Heart right ventricle (tissue), 16 donors: ENCODE data around the gene DEFB114. TPM values are rescaled to one million over a fixed set of nuclear protein-coding genes. Genes with fewer than 3 reads are reported as not detected.

ENCODE experiments used
- ATAC-seq, 8 donors: fragments of 200-7000 bp; cut with Tn5 transposase; one replicate each; pipeline ENCODE4 v1.9.1; 2020; ENCODE audit warnings: mild to moderate bottlenecking in 8 of 8, moderate library complexity in 8 of 8, moderate number of reproducible peaks in 1 of 8
- DNase-seq, 2 donors: peaks; one replicate each; pipeline ENCODE4 v3.0.0-alpha.2; 2020
- H3K27ac ChIP-seq, 10 donors: fragments of 200-600 bp; sonication (generic) in 2 of 10; one replicate each; pipeline versions ENCODE4 v1.5.0 to v1.8.0; 2020 to 2022; ENCODE audit warnings: mild to moderate bottlenecking in 3 of 10
- H3K27me3 ChIP-seq, 7 donors: fragments of 200-600 bp; one replicate each; pipeline ENCODE4 v1.8.0; 2021 to 2022; ENCODE audit warnings: mild to moderate bottlenecking in 2 of 7
- H3K36me3 ChIP-seq, 9 donors: fragments of 200-600 bp; sonication (generic) in 1 of 9; one replicate each; pipeline versions ENCODE4 v1.5.0 to v1.8.0; 2020 to 2022; ENCODE audit warnings: mild to moderate bottlenecking in 2 of 9
- H3K4me1 ChIP-seq, 9 donors: fragments of 200-600 bp; sonication (generic) in 1 of 9; one replicate each; pipeline versions ENCODE4 v1.5.0 to v1.8.0; 2020 to 2022; ENCODE audit warnings: mild to moderate bottlenecking in 4 of 9
- H3K4me3 ChIP-seq, 10 donors: fragments of 200-600 bp; sonication (generic) in 2 of 10; one replicate each; pipeline versions ENCODE4 v1.5.0 to v1.8.0; 2020 to 2022; ENCODE audit warnings: mild to moderate bottlenecking in 7 of 10, moderate library complexity in 2 of 10
- H3K9me3 ChIP-seq, 11 donors: fragments of 200-600 bp in 10 of 11; sonication (generic) in 2 of 11; one replicate each; pipeline versions ENCODE4 v1.5.0 to v1.8.0; 2013 to 2022; ENCODE audit warnings: mild to moderate bottlenecking in 2 of 11, control low read depth in 1 of 11, moderate library complexity in 1 of 11
- WGBS, 2 donors: extraction: QIAGEN DNeasy Blood & Tissue Kit; methylation state at CpG; one replicate each; pipeline ENCODE4 v1.1.7; 2013; ENCODE audit warnings: inconsistent platforms in 1 of 2; 5-methylcytosine and 5-hydroxymethylcytosine counted together
- intact Hi-C, 10 donors: fragments of 100-400 bp; cut with DNase I; formaldehyde crosslinking; loops; one replicate each; pipeline versions ENCODE4 v1.11.1 to v1.14.2; 2022
- polyA plus RNA-seq, 2 donors: library from polyadenylated mRNA; stranded (reverse); fragments of 200-250 nt; gene quantifications; one replicate each; pipeline ENCODE4 v1.2.3, GENCODE V29; 2013
- total RNA-seq, 10 donors: library from RNA; stranded (reverse); fragmentation: NEBNext Ultra II Directional in 3 of 10; extraction: Animal tissue kit (Norgen Biotek cat#: 25700) in 3 of 10; gene quantifications; one replicate each; pipeline versions ENCODE4 v1.2.1 to v1.2.4, GENCODE V29; 2021 to 2023
- TF ChIP-seq, protein P1 (sequence below), 9 donors: fragments of 200-600 bp; sonication (generic) in 2 of 9; IDR thresholded peaks; one replicate each; pipeline versions ENCODE4 v1.5.0 to v1.8.0; 2021 to 2022; ENCODE audit warnings: antibody characterized with exemption in 9 of 9, mild to moderate bottlenecking in 5 of 9, moderate library complexity in 1 of 9
- donor health status: Arrhythmogenic right ventricular cardiomyopathy.
- donor health status: ischemic (EF 13 %, LVEDD 7.1; RV severe dilation, severe dysfunction).
- donor health status: healthy with polysubstance abuse.
- donor health status: DM: no; HTN: yes; CAD: no.
- donor health status: DM: no; HTN: no; CAD: no.
- donor health status: ischemic (EF 25% LVEDD 6.9; RV normal size, moderate dysfunction).
- donor health status: ischemic (EF 25% LVEDD 5.7; RV mildly dilated, moderate dysfunction).
- donor health status: healthy.
- donor health status: DM: yes; HTN: yes; CAD: no.
- donor health status: Ischemic cardiomyopathy.
- donor health status: ischemic (EF 35%, LVEDD 5.7; RV mildly dilated, moderate dysfunction).
- donor health status: nonischemic (EF 11% LVEDD 7.7; RV severe dilation, severe dysfunction).
- donor health status: DM: yes; HTN: yes; CAD: no.
- donor health status: PGD.
- donor health status: ischemic (EF 29% LVEDD 5.4; RV normal size, mild dysfunction).
- donor health status: nonischemic (EF 23%, LVEDD 6.1; RV moderate dilation, normal function).

Gene DEFB114
- total and polyA plus RNA-seq, 12 donors: not detected

GRCh38 chr6:49988900-49989299 is 24.9 kb upstream of the DEFB114 start:
- ATAC-seq: no peak
- H3K36me3 ChIP-seq: no peaks in the 10 kb centered on the region
- intact Hi-C loops: no loop called here
- H3K4me1 ChIP-seq: no peaks in the 10 kb centered on the region
- TF ChIP-seq, protein P1, sequence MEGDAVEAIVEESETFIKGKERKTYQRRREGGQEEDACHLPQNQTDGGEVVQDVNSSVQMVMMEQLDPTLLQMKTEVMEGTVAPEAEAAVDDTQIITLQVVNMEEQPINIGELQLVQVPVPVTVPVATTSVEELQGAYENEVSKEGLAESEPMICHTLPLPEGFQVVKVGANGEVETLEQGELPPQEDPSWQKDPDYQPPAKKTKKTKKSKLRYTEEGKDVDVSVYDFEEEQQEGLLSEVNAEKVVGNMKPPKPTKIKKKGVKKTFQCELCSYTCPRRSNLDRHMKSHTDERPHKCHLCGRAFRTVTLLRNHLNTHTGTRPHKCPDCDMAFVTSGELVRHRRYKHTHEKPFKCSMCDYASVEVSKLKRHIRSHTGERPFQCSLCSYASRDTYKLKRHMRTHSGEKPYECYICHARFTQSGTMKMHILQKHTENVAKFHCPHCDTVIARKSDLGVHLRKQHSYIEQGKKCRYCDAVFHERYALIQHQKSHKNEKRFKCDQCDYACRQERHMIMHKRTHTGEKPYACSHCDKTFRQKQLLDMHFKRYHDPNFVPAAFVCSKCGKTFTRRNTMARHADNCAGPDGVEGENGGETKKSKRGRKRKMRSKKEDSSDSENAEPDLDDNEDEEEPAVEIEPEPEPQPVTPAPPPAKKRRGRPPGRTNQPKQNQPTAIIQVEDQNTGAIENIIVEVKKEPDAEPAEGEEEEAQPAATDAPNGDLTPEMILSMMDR (IDR thresholded peaks at IDR 0.05): no peak
- H3K9me3 ChIP-seq: no peaks in the 10 kb centered on the region
- 63 to 67% methylated on average over 2 of the region's 2 CpGs for WGBS, 2 donors
- no peaks in the 10 kb centered on the region for H3K27me3 ChIP-seq
- DNase-seq: no peak
- H3K27ac ChIP-seq: no peak overlapping the region
- no peak overlapping the region for H3K4me3 ChIP-seq

DNA sequence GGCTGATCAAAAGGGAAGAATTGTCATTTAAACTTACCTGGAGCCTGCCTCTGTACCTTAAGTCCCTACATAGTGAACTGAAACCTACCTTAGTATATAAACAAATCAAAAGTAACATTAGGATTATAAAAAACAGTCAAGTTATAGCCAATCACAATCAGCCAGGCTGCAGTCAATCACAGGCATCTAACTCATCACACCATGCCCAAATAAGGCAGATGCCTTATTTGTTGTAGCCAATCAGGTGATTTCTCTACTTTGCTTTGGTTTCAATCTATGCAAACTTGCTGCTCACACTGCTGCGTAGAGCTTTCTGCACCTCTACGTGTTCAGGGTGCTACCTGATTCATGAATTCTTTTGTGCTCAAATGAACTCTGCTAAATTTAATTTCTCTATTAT is 23.8 kb upstream of the DEFB114 start:
- Histone ChIP-seq H3K4me3 (no peak overlapping the region), H3K27me3 (no peaks in the 10 kb centered on the region), H3K36me3 (no peaks in the 10 kb centered on the region), H3K27ac (no peak overlapping the region), H3K9me3 (no peaks in the 10 kb centered on the region), H3K4me1 (no peaks in the 10 kb centered on the region)
- TF ChIP-seq, protein P1 (IDR thresholded peaks at IDR 0.05): no peak
- no peak for ATAC-seq
- no peak for DNase-seq
- intact Hi-C loops: no loop called here
- 87 to 90% methylated on average over 2 of the region's 2 CpGs for WGBS, 2 donors

- intact Hi-C loops: no loop called here
- WGBS, 2 donors: 56 to 67% methylated on average over 1 of the region's 1 CpG
Observed at GRCh38 chr6:49986551-49986950, 22.6 kb upstream of the DEFB114 start.

DNA sequence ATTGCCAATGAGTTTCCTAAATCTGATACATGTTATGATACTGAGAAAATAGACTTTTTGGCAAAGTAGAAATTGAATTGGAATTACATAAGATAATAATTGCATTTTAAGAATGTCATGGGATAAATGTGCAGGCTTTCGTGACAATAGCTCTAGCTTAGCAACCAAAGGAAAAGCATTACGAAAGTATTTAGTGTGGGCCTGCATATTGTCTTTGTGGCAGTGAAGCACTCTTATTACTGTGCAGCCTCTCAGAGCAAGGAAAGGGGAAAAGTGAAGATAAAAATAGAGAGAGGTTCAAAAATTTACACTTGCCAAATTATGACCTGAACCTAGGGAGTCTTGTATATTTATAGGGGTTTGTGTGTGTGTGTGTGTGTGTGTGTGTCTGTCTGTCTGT is 18.1 kb upstream of the DEFB114 start:
- Histone ChIP-seq H3K4me1 (no peaks in the 10 kb centered on the region), H3K9me3 (no peaks in the 10 kb centered on the region), H3K4me3 (no peak overlapping the region), H3K27ac (no peak overlapping the region), H3K36me3 (no peaks in the 10 kb centered on the region), H3K27me3 (no peaks in the 10 kb centered on the region)
- TF ChIP-seq, protein P1 (IDR thresholded peaks at IDR 0.05): no peak
- DNase-seq (no peak), ATAC-seq (no peak)
- intact Hi-C loops: no loop called here
- WGBS, 2 donors: 74 to 78% methylated on average over 2 of the region's 2 CpGs

More at GRCh38 chr6:49986551-49986950, 22.6 kb upstream of the DEFB114 start:
- Histone ChIP-seq H3K9me3 (no peaks in the 10 kb centered on the region), H3K4me3 (no peak overlapping the region), H3K27ac (no peak overlapping the region), H3K36me3 (no peaks in the 10 kb centered on the region), H3K4me1 (no peaks in the 10 kb centered on the region), H3K27me3 (no peaks in the 10 kb centered on the region)
- TF ChIP-seq, protein P1 (IDR thresholded peaks at IDR 0.05): no peak
- DNase-seq: no peak
- no peak for ATAC-seq
